IMR-90 (cell line): ENCODE measurements around the gene ZNF716. TPM values are rescaled to one million over a fixed set of nuclear protein-coding genes. Genes with fewer than 3 reads are reported as not detected.

Experiments used
- ATAC-seq: fragments of 200-7000 bp; cut with Tn5 transposase; 2 replicates; pipeline ENCODE4 v1.9.1; 2020; ENCODE audit warnings: low read depth, mild to moderate bottlenecking, moderate library complexity
- BruUV-seq: library from RNA; stranded (reverse); fragments of 400-500 nt; replicated peaks from 2 replicates; lab custom pipeline; 2021; lab: Mats Ljungman, UMichigan
- CTCF ChIA-PET: fragments of 300-600 bp; formaldehyde crosslinking; extraction: SDS; loops from one replicate; lab custom pipeline; 2021; ENCODE audit warnings: antibody characterized with exemption; lab: Yijun Ruan, JAX
- POLR2A ChIA-PET: fragments of 300-600 bp; sonication (Branson Sonifier 250); formaldehyde crosslinking; loops from one replicate; lab custom pipeline; 2022; ENCODE audit warnings: antibody characterized with exemption; ENCODE audit not compliant: unreplicated experiment; lab: Charles Lee
- DNase-seq: peaks from one replicate; pipeline ENCODE4 v3.0.0; 2013
- H2AFZ ChIP-seq: replicated peaks from 2 replicates; pipeline ENCODE3; 2013; ENCODE audit warnings: low read length, mild to moderate bottlenecking; ENCODE audit not compliant: poor library complexity
- H2AK5ac ChIP-seq: 2 replicates; pipeline ENCODE4 v1.6.1; 2013; ENCODE audit warnings: low read depth, low read length, inconsistent platforms
- H2AK9ac ChIP-seq: replicated peaks from 2 replicates; pipeline ENCODE3; 2013; ENCODE audit warnings: mild to moderate bottlenecking, low read depth, low read length, moderate library complexity; ENCODE audit not compliant: poor library complexity
- H2BK120ac ChIP-seq: 2 replicates; pipeline ENCODE4 v1.6.1; 2013; ENCODE audit warnings: low read depth, low read length, inconsistent platforms
- H2BK15ac ChIP-seq: 3 replicates; pipeline ENCODE4 v1.6.1; 2013; ENCODE audit warnings: low read depth, low read length, inconsistent platforms
- H2BK20ac ChIP-seq: 2 replicates; pipeline ENCODE4 v1.6.1; 2013; ENCODE audit warnings: low read depth, mild to moderate bottlenecking, inconsistent platforms, low read length, moderate library complexity
- H2BK5ac ChIP-seq: 2 replicates; pipeline ENCODE4 v1.6.1; 2013; ENCODE audit warnings: mild to moderate bottlenecking, low read depth, low read length, inconsistent platforms; ENCODE audit not compliant: poor library complexity, severe bottlenecking
- H3K14ac ChIP-seq: replicated peaks from 2 replicates; pipeline ENCODE4 v1.6.1; 2013; ENCODE audit warnings: low read depth, low read length, inconsistent platforms
- H3K18ac ChIP-seq: 2 replicates; pipeline ENCODE4 v1.6.1; 2013; ENCODE audit warnings: low read depth, low read length, control low read depth
- H3K23ac ChIP-seq: 2 replicates; pipeline ENCODE4 v1.6.1; 2013; ENCODE audit warnings: low read depth, low read length, inconsistent platforms
- H3K27ac ChIP-seq: 2 replicates; pipeline ENCODE4 v1.5.1; 2013; ENCODE audit warnings: mild to moderate bottlenecking, control low read depth, low read length; ENCODE audit not compliant: insufficient read depth
- H3K27me3 ChIP-seq: 2 replicates; pipeline ENCODE4 v1.6.1; 2013; ENCODE audit warnings: low read length; ENCODE audit not compliant: control insufficient read depth, insufficient read depth
- H3K36me3 ChIP-seq: 2 replicates; pipeline ENCODE4 v1.6.1; 2013; ENCODE audit warnings: low read length, mixed read lengths; ENCODE audit not compliant: control insufficient read depth, insufficient read depth
- H3K4ac ChIP-seq: 2 replicates; pipeline ENCODE4 v1.6.1; 2013; ENCODE audit warnings: low read depth, low read length, inconsistent platforms
- H3K4me1 ChIP-seq: 2 replicates; pipeline ENCODE4 v1.6.1; 2013; ENCODE audit warnings: low read length, mixed read lengths; ENCODE audit not compliant: control insufficient read depth, insufficient read depth
- H3K4me2 ChIP-seq: 2 replicates; pipeline ENCODE4 v1.6.1; 2013; ENCODE audit warnings: low read depth, mild to moderate bottlenecking, control low read depth, low read length, moderate library complexity
- H3K4me3 ChIP-seq: 2 replicates; pipeline ENCODE4 v1.5.1; 2013; ENCODE audit warnings: low read depth, mild to moderate bottlenecking, control low read depth, low read length, moderate library complexity; ENCODE audit not compliant: insufficient read depth
- H3K56ac ChIP-seq: 2 replicates; pipeline ENCODE4 v1.6.1; 2013; ENCODE audit warnings: low read length, inconsistent platforms; ENCODE audit not compliant: insufficient read depth; ENCODE audit errors: extremely low read depth
- H3K79me1 ChIP-seq, 2 experiments: 2 replicates each; pipeline ENCODE4 v1.6.1; 2013; ENCODE audit warnings: low read length in 2 of 2, inconsistent platforms in 1 of 2, low read depth in 1 of 2
- H3K9ac ChIP-seq: 2 replicates; pipeline ENCODE4 v1.6.1; 2013; ENCODE audit warnings: low read depth, low read length, control low read depth
- H3K9me1 ChIP-seq: 2 replicates; pipeline ENCODE4 v1.6.1; 2013; ENCODE audit warnings: low read length, inconsistent platforms; ENCODE audit not compliant: insufficient read depth
- H3K9me3 ChIP-seq: 2 replicates; pipeline ENCODE4 v1.6.1; 2013; ENCODE audit warnings: low read length; ENCODE audit not compliant: control insufficient read depth, insufficient read depth
- H4K20me1 ChIP-seq: 2 replicates; pipeline ENCODE4 v1.6.1; 2013; ENCODE audit warnings: low read length, inconsistent platforms; ENCODE audit not compliant: insufficient read depth
- H4K5ac ChIP-seq: 2 replicates; pipeline ENCODE4 v1.6.1; 2013; ENCODE audit warnings: mild to moderate bottlenecking, low read depth, low read length, control low read depth
- H4K8ac ChIP-seq, 2 experiments: 2 replicates each; pipeline ENCODE4 v1.6.1; 2013; ENCODE audit warnings: low read depth in 2 of 2, low read length in 2 of 2, control low read depth in 1 of 2, inconsistent platforms in 1 of 2
- H4K91ac ChIP-seq: 2 replicates; pipeline ENCODE4 v1.6.1; 2013; ENCODE audit warnings: low read depth, low read length, inconsistent platforms; ENCODE audit not compliant: insufficient read depth
- CEBPB ChIP-seq: IDR thresholded peaks from 2 replicates; pipeline ENCODE4 v1.6.1; 2012; ENCODE audit warnings: low read depth, low read length, improper control_type of control experiment
- CHD1 ChIP-seq: IDR thresholded peaks from 2 replicates; pipeline ENCODE4 v1.6.1; 2012; ENCODE audit warnings: low read depth, low read length, improper control_type of control experiment
- CTCF ChIP-seq: conservative IDR thresholded peaks from 2 replicates; pipeline ENCODE4 v1.5.1; 2012; ENCODE audit warnings: mild to moderate bottlenecking, low read depth, low read length, improper control_type of control experiment
- ELK1 ChIP-seq: fragments of 150-350 bp; IDR thresholded peaks from 2 replicates; pipeline ENCODE4 v1.6.1; 2016; ENCODE audit warnings: low read depth, mild to moderate bottlenecking, low read length, moderate library complexity, borderline replicate concordance
- FOS ChIP-seq: fragments of 150-350 bp; IDR thresholded peaks from 2 replicates; pipeline ENCODE4 v1.6.1; 2016; ENCODE audit warnings: low read depth, low read length
- MAFK ChIP-seq: IDR thresholded peaks from 2 replicates; pipeline ENCODE4 v1.6.1; 2012; ENCODE audit warnings: low read depth, low read length, improper control_type of control experiment
- MAZ ChIP-seq: IDR thresholded peaks from 2 replicates; pipeline ENCODE4 v1.6.1; 2012; ENCODE audit warnings: low read depth, mild to moderate bottlenecking, low read length, improper control_type of control experiment, moderate library complexity, borderline replicate concordance
- MXI1 ChIP-seq: IDR thresholded peaks from 2 replicates; pipeline ENCODE4 v1.6.1; 2012; ENCODE audit warnings: low read depth, mild to moderate bottlenecking, low read length, moderate library complexity, borderline replicate concordance
- NFE2L2 ChIP-seq: fragments of 150-350 bp; IDR thresholded peaks from 2 replicates; pipeline ENCODE4 v1.6.1; 2016; ENCODE audit warnings: low read depth, mild to moderate bottlenecking, low read length
- POLR2A ChIP-seq: IDR thresholded peaks from 2 replicates; pipeline ENCODE4 v1.6.1; 2012; ENCODE audit warnings: mild to moderate bottlenecking, low read depth, low read length
- RAD21 ChIP-seq: IDR thresholded peaks from 2 replicates; pipeline ENCODE4 v1.6.1; 2012; ENCODE audit warnings: low read length, improper control_type of control experiment
- RCOR1 ChIP-seq: IDR thresholded peaks from 2 replicates; pipeline ENCODE4 v1.6.1; 2012; ENCODE audit warnings: mild to moderate bottlenecking, low read length, improper control_type of control experiment; ENCODE audit not compliant: insufficient replicate concordance
- RFX5 ChIP-seq: IDR thresholded peaks from 2 replicates; pipeline ENCODE4 v1.8.0; 2012; ENCODE audit warnings: low read depth, mild to moderate bottlenecking, low read length, moderate library complexity
- SMC3 ChIP-seq: fragments of 150-350 bp; IDR thresholded peaks from 2 replicates; pipeline ENCODE4 v1.6.1; 2016; ENCODE audit warnings: low read depth, mild to moderate bottlenecking, antibody characterized with exemption, low read length, moderate library complexity
- USF2 ChIP-seq: fragments of 150-350 bp; IDR thresholded peaks from 2 replicates; pipeline ENCODE4 v1.6.1; 2017; ENCODE audit warnings: mild to moderate bottlenecking, antibody characterized with exemption, low read length, low read depth
- WGBS, 2 experiments: methylation state at CpG; one replicate each; pipeline versions ENCODE4 v1.1.5 to v1.1.7; 2013; ENCODE audit warnings: missing lambda C conversion rate in 2 of 2; ENCODE audit not compliant: insufficient read length in 1 of 2; ENCODE audit errors: extremely low coverage in 2 of 2; 5-methylcytosine and 5-hydroxymethylcytosine counted together
- dilution Hi-C: fragments of 300-500 bp; cut with HindIII; formaldehyde crosslinking; loops from one replicate; pipeline ENCODE4 v1.14.3; 2018; ENCODE audit warnings: low sequenced_read_pairs; ENCODE audit not compliant: unreplicated experiment
- in situ Hi-C: fragments of 300-500 bp; cut with MboI; formaldehyde crosslinking; loops from 3 replicates; pipeline ENCODE4 v1.14.3; 2019; ENCODE audit warnings: low sequenced_read_pairs, inconsistent platforms, mixed read lengths
- intact Hi-C: fragments of 100-400 bp; cut with micrococcal nuclease; formaldehyde crosslinking; loops from 2 replicates; pipeline ENCODE4 v1.10.0; 2022
- polyA plus RNA-seq, 3 experiments: library from polyadenylated mRNA; depleted of rRNA; stranded (reverse); fragments of >200 nt; gene quantifications; 2 replicates each; pipeline ENCODE4 v1.2.3, GENCODE V29; 2012; ENCODE audit warnings: low replicate concordance in 1 of 3
- total RNA-seq: library from RNA; depleted of rRNA; stranded (reverse); fragments of >200 nt; gene quantifications from 2 replicates; pipeline ENCODE4 v1.2.3, GENCODE V29; 2012

Gene ZNF716
- total and polyA plus RNA-seq, 2 of the 4 experiments (the other 2 are of a cell fraction) = not detected

- 100% methylated on average over 2 of the region's 10 CpGs; no CpG with 5 or more reads in 1 of the 2 experiments for WGBS, 2 experiments
- ATAC-seq = no peak
- Histone ChIP-seq H2AK9ac (no peak overlapping the region), H2AK5ac (no peak overlapping the region), H2BK5ac (no peak overlapping the region), H2BK120ac (no peak overlapping the region), H4K91ac (no peak overlapping the region), H2BK20ac (no peak overlapping the region), H3K4ac (no peak overlapping the region), H3K27ac (no peak overlapping the region), H4K20me1 (no peaks in the 10 kb centered on the region), H4K8ac (no peak overlapping the region), H3K9me1 (no peaks in the 10 kb centered on the region), H3K9ac (no peak overlapping the region), H3K36me3 (no peaks in the 10 kb centered on the region), H3K14ac (no peak overlapping the region), H3K4me1 (no peaks in the 10 kb centered on the region), H3K4me3 (no peak overlapping the region), H3K79me1 (no peaks in the 10 kb centered on the region), H3K9me3 (peaks cover 24% of the 10 kb centered on the region; the same call in 1 of the 2 replicates), H3K27me3 (no peaks in the 10 kb centered on the region), H3K56ac (no peak overlapping the region), H2AFZ (no peak overlapping the region), H3K18ac (no peak overlapping the region), H3K4me2 (no peak overlapping the region), H4K5ac (no peak overlapping the region), H3K23ac (no peak overlapping the region), H2BK15ac (no peak overlapping the region)
- dilution Hi-C loops = no loop called here
- intact Hi-C loops = no loop called here
- DNase-seq = no peak
- in situ Hi-C loops = no loop called here
- CTCF ChIA-PET = no interaction called here
- no TSS peak for BruUV-seq
- no peak for TF ChIP-seq CHD1
- TF ChIP-seq SMC3 = no peak
- TF ChIP-seq FOS = no peak
- no peak for TF ChIP-seq RAD21
- no peak for TF ChIP-seq MXI1
- TF ChIP-seq CTCF = no peak
- no peak for TF ChIP-seq RFX5
- TF ChIP-seq MAZ = no peak
- TF ChIP-seq USF2 = no peak
- TF ChIP-seq RCOR1 = no peak
- no peak for TF ChIP-seq POLR2A
- TF ChIP-seq NFE2L2 = no peak
- no peak for TF ChIP-seq MAFK
- TF ChIP-seq CEBPB = no peak
- TF ChIP-seq ELK1 = no peak
- POLR2A ChIA-PET = no interaction called here
Observed at GRCh38 chr7:57427146-57427545, 22.8 kb upstream of the ZNF716 start.
